Suprapubic skin (tissue), 3 donors: ENCODE results near the gene ETV6.

ENCODE experiments used
- CTCF ChIP-seq, 2 donors: fragments of 200-600 bp in 1 of 2; fragments of 450-650 bp in 1 of 2; sonication (generic) in 1 of 2; IDR thresholded peaks; one replicate each; pipeline ENCODE4 v1.5.1; 2016 to 2019; ENCODE audit warnings: antibody characterized with exemption in 2 of 2, mild to moderate bottlenecking in 1 of 2, moderate library complexity in 1 of 2
- POLR2AphosphoS5 ChIP-seq, 3 donors: sonication (generic); formaldehyde crosslinking; IDR thresholded peaks; one replicate each; pipeline ENCODE4 v1.6.1; 2017; ENCODE audit warnings: antibody characterized with exemption in 3 of 3

GRCh38 chr12:11765817-11766794 is 116.6 kb downstream of the ETV6 start:
- TF ChIP-seq CTCF (IDR thresholded peaks at IDR 0.05) (no peak), POLR2AphosphoS5 (IDR thresholded peaks at IDR 0.05) (no peak)
